HG03175 (cell line): ENCODE measurements around the gene CDC27.
"Not testable (repeated sequence)": the region's sequence is repeated elsewhere in the genome, so short reads cannot be mapped to it uniquely, and the experiment has no call there.

Experiments
- ATAC-seq: cut with Tn5 transposase; IDR thresholded peaks from one replicate; pipeline ENCODE4 v1.9.1; 2021; ENCODE audit warnings: mild to moderate bottlenecking, moderate library complexity; ENCODE audit not compliant: unreplicated experiment

CDC27 gene

GRCh38 chr17:47135235-47135634, 53.9 kb downstream of the CDC27 start:
- no peak for ATAC-seq

- ATAC-seq, result not testable (repeated sequence)
Observed at GRCh38 chr17:47134354-47134753, 54.7 kb downstream of the CDC27 start.

GRCh38 chr17:47131761-47132160, 57.3 kb downstream of the CDC27 start:
- ATAC-seq, result no peak

GRCh38 chr17:47126835-47127234, 62.3 kb downstream of the CDC27 start:
- not testable (repeated sequence) for ATAC-seq

- not testable (repeated sequence) for ATAC-seq
Observed at GRCh38 chr17:47123262-47123661, 65.8 kb downstream of the CDC27 start.

GRCh38 chr17:47120521-47121095, 68.5 kb downstream of the CDC27 start:
- no peak for ATAC-seq

GRCh38 chr17:47119746-47120520, 69.2 kb downstream of the CDC27 start:
- no peak for ATAC-seq

- ATAC-seq, result no peak
Observed at GRCh38 chr17:47117386-47117785, 71.7 kb downstream of the CDC27 start.

GRCh38 chr17:47106130-47106529, 83.0 kb downstream of the CDC27 start:
- no peak for ATAC-seq

- not testable (repeated sequence) for ATAC-seq
Observed at GRCh38 chr17:47105246-47105645, 83.8 kb downstream of the CDC27 start.

GRCh38 chr17:47102914-47103313, 86.2 kb downstream of the CDC27 start:
- ATAC-seq, result no peak

- peak; percentile 96 for ATAC-seq
Observed at GRCh38 chr17:47099987-47100711, 88.9 kb downstream of the CDC27 start.

- ATAC-seq, result peak; percentile 29
Observed at GRCh38 chr17:47099451-47099986, 89.6 kb downstream of the CDC27 start.

- ATAC-seq, result no peak
Observed at GRCh38 chr17:47096343-47096742, 92.8 kb downstream of the CDC27 start.

- ATAC-seq, result no peak
Observed at GRCh38 chr17:47095268-47095667, 93.8 kb downstream of the CDC27 start.

GRCh38 chr17:47087093-47087492, 102.0 kb downstream of the CDC27 start:
- no peak for ATAC-seq

- no peak for ATAC-seq
Observed at GRCh38 chr17:47085736-47086135, 103.4 kb downstream of the CDC27 start.

GRCh38 chr17:47078801-47079200, 110.3 kb downstream of the CDC27 start:
- no peak for ATAC-seq

GRCh38 chr17:47077576-47077975, 111.5 kb downstream of the CDC27 start:
- ATAC-seq, result no peak

GRCh38 chr17:47076171-47076570, 112.9 kb downstream of the CDC27 start:
- no peak for ATAC-seq

GRCh38 chr17:47074361-47074760, 114.7 kb downstream of the CDC27 start:
- not testable (repeated sequence) for ATAC-seq

- not testable (repeated sequence) for ATAC-seq
Observed at GRCh38 chr17:47073629-47074028, 115.5 kb downstream of the CDC27 start.
